ENCODE measurements around the gene PTPRN2. TPM values are rescaled to one million over a fixed set of nuclear protein-coding genes. Genes with fewer than 3 reads are reported as not detected.

Gene PTPRN2
- total RNA-seq, 2 donors from 2014 or later, result 26.1 to 55.5 TPM

DNA sequence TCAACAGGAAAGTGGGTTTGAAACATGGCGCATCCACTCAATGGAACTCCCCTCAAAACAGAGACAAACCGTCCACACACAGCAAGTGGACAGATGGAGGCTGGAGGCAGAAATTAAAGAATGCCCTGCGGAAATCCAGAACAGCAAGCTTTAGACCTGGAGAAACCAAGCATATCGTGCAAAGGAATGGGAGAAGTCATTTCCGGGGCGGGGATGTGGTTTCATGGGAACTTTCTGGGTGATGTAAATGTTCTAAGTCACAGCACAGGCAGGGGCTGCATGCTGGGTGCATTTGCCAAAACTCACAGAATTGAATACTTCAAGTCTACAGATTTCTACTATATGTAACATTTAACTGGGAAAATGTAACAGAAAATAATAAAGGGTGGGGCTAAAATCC lies 213.0 kb downstream of the PTPRN2 start:
- Histone ChIP-seq H3K36me3 (no peaks in the 10 kb centered on the region), H3K9me3 (no peaks in the 10 kb centered on the region), H3K4me1 (replicated peaks) (no peaks in the 10 kb centered on the region), H3K27ac (peak overlapping the region in 1 of 2 donors; percentile 19), H3K4me3 (no peak overlapping the region), H3K27me3 (replicated peaks; ENCODE audit: insufficient read depth) (no peaks in the 10 kb centered on the region)
- DNase-seq (ENCODE audit: low spot score), result no peak
- intact Hi-C loops (cut with DNase I), result no loop called here
- TF ChIP-seq POLR2A (IDR thresholded peaks at IDR 0.05), result no peak
- no peak for TF ChIP-seq POLR2AphosphoS5 (IDR thresholded peaks at IDR 0.05)
- TF ChIP-seq, protein P1, sequence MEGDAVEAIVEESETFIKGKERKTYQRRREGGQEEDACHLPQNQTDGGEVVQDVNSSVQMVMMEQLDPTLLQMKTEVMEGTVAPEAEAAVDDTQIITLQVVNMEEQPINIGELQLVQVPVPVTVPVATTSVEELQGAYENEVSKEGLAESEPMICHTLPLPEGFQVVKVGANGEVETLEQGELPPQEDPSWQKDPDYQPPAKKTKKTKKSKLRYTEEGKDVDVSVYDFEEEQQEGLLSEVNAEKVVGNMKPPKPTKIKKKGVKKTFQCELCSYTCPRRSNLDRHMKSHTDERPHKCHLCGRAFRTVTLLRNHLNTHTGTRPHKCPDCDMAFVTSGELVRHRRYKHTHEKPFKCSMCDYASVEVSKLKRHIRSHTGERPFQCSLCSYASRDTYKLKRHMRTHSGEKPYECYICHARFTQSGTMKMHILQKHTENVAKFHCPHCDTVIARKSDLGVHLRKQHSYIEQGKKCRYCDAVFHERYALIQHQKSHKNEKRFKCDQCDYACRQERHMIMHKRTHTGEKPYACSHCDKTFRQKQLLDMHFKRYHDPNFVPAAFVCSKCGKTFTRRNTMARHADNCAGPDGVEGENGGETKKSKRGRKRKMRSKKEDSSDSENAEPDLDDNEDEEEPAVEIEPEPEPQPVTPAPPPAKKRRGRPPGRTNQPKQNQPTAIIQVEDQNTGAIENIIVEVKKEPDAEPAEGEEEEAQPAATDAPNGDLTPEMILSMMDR (IDR thresholded peaks at IDR 0.05), result no peak
- WGBS, result 68% methylated on average over 6 of the region's 6 CpGs

DNA sequence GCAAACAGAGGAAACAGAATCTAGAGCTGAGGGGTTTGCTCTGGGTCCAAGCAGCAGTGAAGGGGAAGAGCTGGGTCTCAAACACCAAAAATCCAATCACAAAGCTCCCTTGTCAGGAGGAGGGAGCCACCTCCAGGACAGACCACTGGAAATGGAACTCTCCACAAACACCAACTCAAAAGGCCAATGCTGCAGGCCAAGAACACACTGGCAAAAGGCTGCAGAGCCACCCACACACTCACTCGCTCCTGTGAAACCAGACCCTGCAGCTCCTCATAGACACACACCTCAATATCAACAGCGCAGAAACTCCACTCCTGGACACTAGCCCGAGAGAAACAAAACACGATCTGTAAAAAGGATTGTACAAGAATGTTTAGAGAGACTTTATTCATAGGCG lies 213.5 kb downstream of the PTPRN2 start:
- Histone ChIP-seq H3K36me3 (no peaks in the 10 kb centered on the region), H3K27ac (peak overlapping the region in 1 of 2 donors; percentile 19), H3K4me3 (no peak overlapping the region), H3K4me1 (replicated peaks) (no peaks in the 10 kb centered on the region), H3K9me3 (no peaks in the 10 kb centered on the region), H3K27me3 (replicated peaks; ENCODE audit: insufficient read depth) (no peaks in the 10 kb centered on the region)
- intact Hi-C loops (cut with DNase I), result no loop called here
- DNase-seq (ENCODE audit: low spot score), result peak; percentile 21
- WGBS, result 17% methylated on average over 5 of the region's 5 CpGs
- TF ChIP-seq POLR2A (IDR thresholded peaks at IDR 0.05) (no peak), POLR2AphosphoS5 (IDR thresholded peaks at IDR 0.05) (no peak)
- TF ChIP-seq, protein P1 (IDR thresholded peaks at IDR 0.05), result no peak

DNA sequence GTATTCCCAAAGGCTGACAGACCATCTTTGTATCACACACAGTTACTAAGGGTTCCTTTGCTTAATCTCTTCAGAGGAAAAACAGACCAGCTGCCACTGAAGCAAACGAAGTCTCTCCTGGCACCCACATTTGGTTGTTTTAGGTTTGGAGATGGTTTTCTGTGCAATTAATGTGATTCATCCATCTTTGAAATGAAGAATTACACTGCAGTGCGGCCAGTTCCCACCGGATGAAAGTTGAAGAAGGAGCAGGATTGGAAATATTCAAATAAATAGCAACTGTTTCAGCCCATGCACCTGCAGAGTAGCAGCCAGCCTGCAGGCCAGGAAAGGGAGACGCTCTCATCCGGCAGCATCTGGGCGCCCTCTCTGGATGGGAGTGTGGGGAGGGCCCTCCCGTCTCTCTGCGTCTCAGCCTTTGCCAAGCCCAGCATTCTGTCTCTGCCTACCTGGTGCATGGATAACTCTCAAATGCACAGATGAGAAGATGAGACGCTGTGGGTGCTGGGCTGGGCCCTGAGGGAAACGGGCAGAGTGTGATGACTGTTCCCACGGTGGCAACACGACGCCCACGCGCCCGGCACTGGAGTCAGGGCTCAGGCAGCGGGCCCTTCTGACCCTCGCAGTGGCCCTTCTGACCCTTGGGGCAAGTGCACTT lies 214.0 kb downstream of the PTPRN2 start:
- 52% methylated on average over 18 of the region's 18 CpGs for WGBS
- no peaks in the 10 kb centered on the region for H3K4me1 ChIP-seq (replicated peaks)
- H3K4me3 ChIP-seq, result no peak overlapping the region
- no peaks in the 10 kb centered on the region for H3K36me3 ChIP-seq
- intact Hi-C loops (cut with DNase I), result no loop called here
- no peak for TF ChIP-seq POLR2A (IDR thresholded peaks at IDR 0.05)
- TF ChIP-seq, protein P1 (IDR thresholded peaks at IDR 0.05), result no peak
- no peak for TF ChIP-seq POLR2AphosphoS5 (IDR thresholded peaks at IDR 0.05)
- no peaks in the 10 kb centered on the region for H3K27me3 ChIP-seq (replicated peaks; ENCODE audit: insufficient read depth)
- no peak for DNase-seq (ENCODE audit: low spot score)
- H3K27ac ChIP-seq, result no peak overlapping the region
- H3K9me3 ChIP-seq, result no peaks in the 10 kb centered on the region

DNA sequence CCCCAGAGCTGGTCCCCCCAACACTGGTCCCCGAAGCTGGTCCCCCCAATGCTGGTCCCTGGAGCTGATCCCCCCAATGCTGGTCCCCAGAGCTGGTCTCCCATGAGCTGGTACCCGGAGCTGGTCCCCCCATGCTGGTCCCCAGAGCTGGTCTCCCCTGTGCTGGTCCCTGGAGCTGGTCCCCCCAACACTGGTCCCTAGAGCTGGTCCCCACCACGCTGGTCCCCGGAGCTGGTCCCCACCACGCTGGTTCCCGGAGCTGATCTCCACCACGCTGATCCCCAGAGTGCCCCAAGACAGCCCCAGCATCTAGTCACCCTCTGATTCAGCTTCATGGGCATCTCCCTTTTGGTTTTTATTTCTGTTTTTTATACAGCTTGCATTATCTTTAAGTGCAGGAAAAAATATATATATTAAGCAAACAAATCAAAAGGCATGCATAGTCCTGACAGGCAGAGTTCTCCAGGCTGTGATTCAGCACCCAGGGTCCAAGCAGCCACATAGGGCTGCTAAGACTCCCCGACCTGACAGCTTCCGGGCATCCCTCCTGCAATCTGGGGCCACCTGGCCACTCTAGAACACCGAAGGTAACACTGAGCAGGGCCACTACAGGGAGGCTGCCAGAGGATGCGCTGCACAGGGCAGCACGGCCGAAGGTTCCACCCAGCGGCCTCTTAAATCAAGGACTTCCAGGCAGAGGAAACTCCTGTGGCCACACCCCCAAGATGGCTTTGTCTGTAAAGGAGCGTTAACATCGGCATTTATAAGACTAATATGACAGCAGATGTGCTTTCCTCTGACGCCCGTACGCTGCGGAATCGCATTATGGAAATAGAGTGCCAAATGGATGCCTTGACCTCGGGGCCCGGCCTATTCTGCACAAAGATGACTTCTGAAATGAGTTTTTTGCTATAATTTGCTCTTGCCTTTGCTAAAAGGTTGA lies 215.0 kb downstream of the PTPRN2 start:
- intact Hi-C loops (cut with DNase I), result no loop called here
- H3K27ac ChIP-seq, result no peak overlapping the region
- H3K4me3 ChIP-seq, result no peak overlapping the region
- H3K27me3 ChIP-seq (replicated peaks; ENCODE audit: insufficient read depth), result no peaks in the 10 kb centered on the region
- H3K36me3 ChIP-seq, result no peaks in the 10 kb centered on the region
- no peaks in the 10 kb centered on the region for H3K9me3 ChIP-seq
- no peak for TF ChIP-seq POLR2AphosphoS5 (IDR thresholded peaks at IDR 0.05)
- no peak for TF ChIP-seq POLR2A (IDR thresholded peaks at IDR 0.05)
- DNase-seq (ENCODE audit: low spot score), result no peak
- H3K4me1 ChIP-seq (replicated peaks), result no peaks in the 10 kb centered on the region
- WGBS, result 87% methylated on average over 23 of the region's 23 CpGs

DNA sequence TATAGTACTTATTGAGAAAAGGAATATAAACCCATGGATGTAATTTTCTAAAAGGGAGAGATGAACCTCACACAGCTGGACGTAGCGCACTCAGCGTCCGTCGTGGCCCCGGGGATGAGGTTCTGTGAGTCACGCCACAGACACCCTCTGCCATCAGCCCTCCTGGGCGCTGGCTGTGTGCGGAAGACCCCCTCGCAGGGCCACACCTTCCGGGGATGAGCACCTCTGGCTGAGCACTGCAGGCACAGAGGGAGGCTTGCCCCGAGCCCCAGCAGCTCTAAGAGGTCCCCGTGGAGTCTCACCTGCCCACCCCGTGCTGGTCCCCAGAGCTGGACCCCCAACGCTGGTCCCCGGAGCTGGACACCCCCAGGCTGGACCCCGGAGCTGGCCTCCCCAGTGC lies 215.8 kb downstream of the PTPRN2 start:
- intact Hi-C loops (cut with DNase I), result no loop called here
- H3K27me3 ChIP-seq (replicated peaks; ENCODE audit: insufficient read depth), result no peaks in the 10 kb centered on the region

More for the DNA sequence above, 215.8 kb downstream of the PTPRN2 start:
- Histone ChIP-seq H3K9me3 (no peaks in the 10 kb centered on the region), H3K4me3 (no peak overlapping the region), H3K27ac (no peak overlapping the region), H3K36me3 (no peaks in the 10 kb centered on the region), H3K4me1 (replicated peaks) (no peaks in the 10 kb centered on the region)
- no peak for DNase-seq (ENCODE audit: low spot score)
- WGBS, result 87% methylated on average over 16 of the region's 17 CpGs
- TF ChIP-seq POLR2A (IDR thresholded peaks at IDR 0.05) (no peak), POLR2AphosphoS5 (IDR thresholded peaks at IDR 0.05) (no peak)
- TF ChIP-seq, protein P1 (IDR thresholded peaks at IDR 0.05), result no peak
